UCSD-AML1 (cell line): ENCODE data around the gene RNF26.

Experiments used
- DNase-seq: peaks from one replicate; lab custom pipeline; 2025; ENCODE audit not compliant: unreplicated experiment; lab: John Stamatoyannopoulos, UW

Gene RNF26

GRCh38 chr11:119335655-119336543 lies 1.6 kb downstream of the RNF26 start:
- DNase-seq = no peak

- no peak for DNase-seq
Observed at GRCh38 chr11:119336744-119337469, 2.6 kb downstream of the RNF26 start.

GRCh38 chr11:119337581-119338317 lies 3.4 kb downstream of the RNF26 start:
- no peak for DNase-seq

GRCh38 chr11:119338318-119338890 lies 4.1 kb downstream of the RNF26 start:
- peak; percentile 65 for DNase-seq

GRCh38 chr11:119338965-119339588 lies 4.8 kb downstream of the RNF26 start:
- DNase-seq = no peak

GRCh38 chr11:119339589-119340334 lies 5.4 kb downstream of the RNF26 start:
- DNase-seq = no peak

GRCh38 chr11:119340335-119341221 lies 6.3 kb downstream of the RNF26 start, which contains the start of gene C1QTNF5:
Gene C1QTNF5 (minus strand): TSS chr11:119340883. CDS start chr11:119340397, 486 bp downstream.
- no peak for DNase-seq

- DNase-seq = peak; percentile 39
Observed at GRCh38 chr11:119341222-119342022, 7.1 kb downstream of the RNF26 start.

- DNase-seq = no peak
Observed at GRCh38 chr11:119342023-119342300, 7.6 kb downstream of the RNF26 start.

- DNase-seq = no peak
Observed at GRCh38 chr11:119342362-119343130, 8.2 kb downstream of the RNF26 start.

GRCh38 chr11:119343726-119344125 lies 9.4 kb downstream of the RNF26 start:
- no peak for DNase-seq

- no peak for DNase-seq
Observed at GRCh38 chr11:119344291-119345010, 10.1 kb downstream of the RNF26 start.

- DNase-seq = no peak
Observed at GRCh38 chr11:119345685-119346084, 11.4 kb downstream of the RNF26 start.

GRCh38 chr11:119346605-119347004 lies 12.3 kb downstream of the RNF26 start, which contains the start of gene MFRP:
Gene MFRP (minus strand): TSS chr11:119346705. CDS start chr11:119346513, 192 bp downstream.
- DNase-seq = no peak

- no peak for DNase-seq
Observed at GRCh38 chr11:119347242-119347641, 12.9 kb downstream of the RNF26 start.

GRCh38 chr11:119347940-119348605 lies 13.7 kb downstream of the RNF26 start:
- no peak for DNase-seq
